GM12892 (cell line): ENCODE measurements around the gene OPCML.

Experiments used
- POLR2A ChIP-seq: IDR thresholded peaks from 2 replicates; pipeline ENCODE4 v1.6.1; 2011; ENCODE audit warnings: low read depth, low read length, control low read depth
- TAF1 ChIP-seq: IDR thresholded peaks from 2 replicates; pipeline ENCODE4 v1.6.1; 2011; ENCODE audit warnings: low read depth, mild to moderate bottlenecking, control low read depth, low read length, borderline replicate concordance

DNA sequence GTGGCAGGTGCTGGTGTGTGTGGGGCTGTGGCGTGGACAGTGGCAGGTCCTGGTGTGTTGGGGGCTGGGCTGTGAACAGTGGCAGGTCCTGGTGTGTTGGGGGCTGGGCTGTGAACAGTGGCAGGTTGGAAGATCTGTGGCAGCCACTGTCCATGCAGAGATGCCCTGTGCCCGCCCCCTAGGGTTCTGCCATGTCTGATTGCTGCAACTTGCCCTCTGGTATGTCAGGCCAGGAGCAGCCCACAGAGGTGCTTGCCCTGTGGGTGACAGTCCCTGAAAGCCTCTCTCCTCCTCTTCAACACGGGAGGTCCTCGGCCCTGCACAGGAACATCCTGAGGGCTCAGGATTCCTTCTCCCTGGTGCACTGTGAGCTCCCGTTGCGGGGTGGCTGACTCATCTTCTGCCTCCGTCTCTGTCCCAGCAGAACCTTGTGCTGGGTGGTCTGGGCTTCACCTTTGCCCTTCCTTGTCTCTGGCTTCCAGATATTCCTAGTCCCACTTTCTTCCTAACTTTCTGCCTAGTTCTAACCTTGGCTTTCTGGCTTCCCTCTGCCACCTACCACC is 13.5 kb downstream of the OPCML start:
- TF ChIP-seq POLR2A (no peak), TAF1 (no peak)
